Measurements from ENCODE around the gene MCM9. TPM values are rescaled to one million over a fixed set of nuclear protein-coding genes. Genes with fewer than 3 reads are reported as not detected.

Gene MCM9
- total RNA-seq, 2 donors from 2014 or later, result 17.8 to 21.2 TPM

DNA sequence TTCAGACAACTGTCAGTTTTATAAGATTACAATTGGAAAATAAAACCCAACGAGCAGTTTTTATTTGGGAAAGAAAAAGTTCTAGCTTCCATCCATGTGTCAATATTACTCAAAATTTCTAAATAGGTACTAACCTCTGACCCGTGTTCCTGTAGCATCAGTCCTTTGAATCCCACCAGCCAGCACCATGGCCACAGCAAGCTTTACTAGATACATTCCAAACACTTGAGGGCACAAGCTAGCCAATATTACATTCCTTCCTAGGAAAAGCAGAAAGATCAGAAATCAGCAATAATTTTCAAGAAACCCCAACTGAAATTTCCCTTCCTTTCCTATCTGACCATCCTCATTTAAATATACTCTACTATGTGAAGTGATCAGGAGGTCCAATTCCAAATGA lies 21.8 kb downstream of the MCM9 start:
- peaks cover 53% of the 10 kb centered on the region for H3K36me3 Mint-ChIP-seq (ENCODE audit: low read depth)
- TF ChIP-seq, protein P1, sequence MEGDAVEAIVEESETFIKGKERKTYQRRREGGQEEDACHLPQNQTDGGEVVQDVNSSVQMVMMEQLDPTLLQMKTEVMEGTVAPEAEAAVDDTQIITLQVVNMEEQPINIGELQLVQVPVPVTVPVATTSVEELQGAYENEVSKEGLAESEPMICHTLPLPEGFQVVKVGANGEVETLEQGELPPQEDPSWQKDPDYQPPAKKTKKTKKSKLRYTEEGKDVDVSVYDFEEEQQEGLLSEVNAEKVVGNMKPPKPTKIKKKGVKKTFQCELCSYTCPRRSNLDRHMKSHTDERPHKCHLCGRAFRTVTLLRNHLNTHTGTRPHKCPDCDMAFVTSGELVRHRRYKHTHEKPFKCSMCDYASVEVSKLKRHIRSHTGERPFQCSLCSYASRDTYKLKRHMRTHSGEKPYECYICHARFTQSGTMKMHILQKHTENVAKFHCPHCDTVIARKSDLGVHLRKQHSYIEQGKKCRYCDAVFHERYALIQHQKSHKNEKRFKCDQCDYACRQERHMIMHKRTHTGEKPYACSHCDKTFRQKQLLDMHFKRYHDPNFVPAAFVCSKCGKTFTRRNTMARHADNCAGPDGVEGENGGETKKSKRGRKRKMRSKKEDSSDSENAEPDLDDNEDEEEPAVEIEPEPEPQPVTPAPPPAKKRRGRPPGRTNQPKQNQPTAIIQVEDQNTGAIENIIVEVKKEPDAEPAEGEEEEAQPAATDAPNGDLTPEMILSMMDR (conservative IDR thresholded peaks at IDR 0.05), result no peak
- DNase-seq, result no peak
- no peak overlapping the region for H3K27ac Mint-ChIP-seq
- no peaks in the 10 kb centered on the region for H3K27me3 Mint-ChIP-seq (ENCODE audit: insufficient read depth)
- Histone ChIP-seq H3K4me3 (ENCODE audit: low read length) (no peak overlapping the region), H3K36me3 (ENCODE audit: control insufficient read depth, insufficient read depth, low read length) (peaks cover 85% of the 10 kb centered on the region), H3K4me1 (ENCODE audit: control insufficient read depth, insufficient read depth, low read length) (peaks cover 11% of the 10 kb centered on the region), H3K27me3 (ENCODE audit: control insufficient read depth, insufficient read depth, low read length, poor library complexity, severe bottlenecking) (no peaks in the 10 kb centered on the region), H3K9ac (ENCODE audit: extremely low read depth, low read length, poor library complexity, severe bottlenecking) (no peak overlapping the region), H3K27ac (ENCODE audit: low read depth, low read length) (no peak overlapping the region), H3K9me3 (ENCODE audit: control insufficient read depth, low read length) (no peaks in the 10 kb centered on the region)
- H3K9me3 Mint-ChIP-seq, result no peaks in the 10 kb centered on the region
- WGBS, 2 experiments (ENCODE audit: insufficient coverage in 1 of 2, insufficient read length in 1 of 2), result 83 to 95% methylated on average over 1 to 2 of the region's 2 CpGs
- peaks cover 14% of the 10 kb centered on the region for H3K4me1 Mint-ChIP-seq
- no peak overlapping the region for H3K4me3 Mint-ChIP-seq

DNA sequence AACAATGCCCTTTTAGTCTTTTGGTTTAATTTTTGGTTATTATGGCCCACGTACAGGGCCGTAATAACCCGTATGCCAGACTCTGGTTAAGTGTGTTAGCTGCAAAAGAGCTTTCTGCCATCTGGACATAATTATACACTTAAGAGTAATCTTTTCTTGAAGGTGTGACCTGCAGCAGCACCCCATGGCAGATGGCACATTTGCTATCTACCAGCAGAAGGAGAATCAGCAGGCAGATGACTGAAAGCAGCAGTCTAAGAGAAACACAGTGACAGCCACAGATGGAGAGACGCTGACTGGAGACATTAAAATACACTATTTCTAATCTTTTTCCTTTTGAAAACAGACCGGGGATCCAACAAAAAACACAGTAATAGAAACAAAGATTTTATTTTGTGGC lies 22.3 kb downstream of the MCM9 start:
- Histone ChIP-seq H3K4me3 (ENCODE audit: low read length) (no peak overlapping the region), H3K27me3 (ENCODE audit: control insufficient read depth, insufficient read depth, low read length, poor library complexity, severe bottlenecking) (no peaks in the 10 kb centered on the region), H3K27ac (ENCODE audit: low read depth, low read length) (no peak overlapping the region), H3K4me1 (ENCODE audit: control insufficient read depth, insufficient read depth, low read length) (peaks cover 11% of the 10 kb centered on the region), H3K9me3 (ENCODE audit: control insufficient read depth, low read length) (no peaks in the 10 kb centered on the region), H3K36me3 (ENCODE audit: control insufficient read depth, insufficient read depth, low read length) (peaks cover 86% of the 10 kb centered on the region), H3K9ac (ENCODE audit: extremely low read depth, low read length, poor library complexity, severe bottlenecking) (no peak overlapping the region)
- WGBS, 2 experiments (ENCODE audit: insufficient coverage in 1 of 2, insufficient read length in 1 of 2), result 89 to 100% methylated on average over 2 to 5 of the region's 5 CpGs
- H3K4me3 Mint-ChIP-seq, result no peak overlapping the region
- peaks cover 58% of the 10 kb centered on the region for H3K36me3 Mint-ChIP-seq (ENCODE audit: low read depth)
- peaks cover 14% of the 10 kb centered on the region for H3K4me1 Mint-ChIP-seq
- TF ChIP-seq, protein P1 (conservative IDR thresholded peaks at IDR 0.05), result no peak
- no peak for DNase-seq
- no peak overlapping the region for H3K27ac Mint-ChIP-seq
- no peaks in the 10 kb centered on the region for H3K9me3 Mint-ChIP-seq
- H3K27me3 Mint-ChIP-seq (ENCODE audit: insufficient read depth), result no peaks in the 10 kb centered on the region

DNA sequence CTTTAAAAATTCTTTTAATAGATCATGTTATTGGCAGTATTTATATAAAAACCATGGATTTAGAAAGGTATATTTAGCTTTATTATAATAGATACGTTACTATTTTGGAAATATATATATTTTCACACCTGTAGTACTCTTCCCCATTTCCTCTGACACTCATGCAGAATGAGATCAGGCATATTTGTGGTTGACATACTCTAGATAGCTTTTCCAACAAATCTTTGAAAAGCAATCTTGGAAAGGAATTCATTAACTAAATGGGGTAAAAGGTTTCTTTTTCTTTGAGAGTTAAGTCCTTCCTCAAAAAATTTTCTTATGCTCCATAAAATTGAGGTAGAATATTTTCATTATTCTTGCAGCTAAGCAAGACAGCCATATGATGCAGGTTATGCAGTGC lies 26.5 kb downstream of the MCM9 start:
- DNase-seq, result no peak
- no peak overlapping the region for H3K9ac ChIP-seq (ENCODE audit: extremely low read depth, low read length, poor library complexity, severe bottlenecking)
- WGBS, 2 experiments (ENCODE audit: insufficient coverage in 1 of 2, insufficient read length in 1 of 2), result no CpG with 5 or more reads among the region's 1 CpG
- peaks cover 91% of the 10 kb centered on the region for H3K36me3 ChIP-seq (ENCODE audit: control insufficient read depth, insufficient read depth, low read length)
- Mint-ChIP-seq H3K4me1 (peaks cover 8% of the 10 kb centered on the region), H3K36me3 (ENCODE audit: low read depth) (peaks cover 71% of the 10 kb centered on the region), H3K9me3 (no peaks in the 10 kb centered on the region), H3K27ac (no peak overlapping the region), H3K27me3 (ENCODE audit: insufficient read depth) (no peaks in the 10 kb centered on the region), H3K4me3 (no peak overlapping the region)
- TF ChIP-seq, protein P1 (conservative IDR thresholded peaks at IDR 0.05), result no peak
- H3K27ac ChIP-seq (ENCODE audit: low read depth, low read length), result no peak overlapping the region
- H3K4me1 ChIP-seq (ENCODE audit: control insufficient read depth, insufficient read depth, low read length), result peaks cover 6% of the 10 kb centered on the region
- no peaks in the 10 kb centered on the region for H3K9me3 ChIP-seq (ENCODE audit: control insufficient read depth, low read length)
- no peaks in the 10 kb centered on the region for H3K27me3 ChIP-seq (ENCODE audit: control insufficient read depth, insufficient read depth, low read length, poor library complexity, severe bottlenecking)
- no peak overlapping the region for H3K4me3 ChIP-seq (ENCODE audit: low read length)
